Dermis microvascular lymphatic vessel endothelial cell (primary cell): Measurements from ENCODE around the gene UGT3A1. TPM values are rescaled to one million over a fixed set of nuclear protein-coding genes. Genes with fewer than 3 reads are reported as not detected.
"Not testable (repeated sequence)": the region's sequence is repeated elsewhere in the genome, so short reads cannot be mapped to it uniquely, and the experiment has no call there.

Experiments
- DNase-seq, 2 donors: peaks; one replicate each; pipeline versions ENCODE4 v3.0.0 to v3.0.0-alpha.2; 2010; ENCODE audit warnings: low read depth in 2 of 2
- total RNA-seq: library from RNA; depleted of rRNA; stranded (reverse); fragments of >200 nt; gene quantifications from 2 replicates; pipeline ENCODE4 v1.2.1, GENCODE V29; 2014

The UGT3A1 gene
- total RNA-seq, 1 donor from 2014 or later: not detected

- DNase-seq: no peak
Observed at GRCh38 chr5:35990520-35990919, 670 bp downstream of the UGT3A1 start.

GRCh38 chr5:35988529-35988928 lies 2.7 kb downstream of the UGT3A1 start:
- no peak for DNase-seq

- no peak for DNase-seq
Observed at GRCh38 chr5:35987776-35988175, 3.4 kb downstream of the UGT3A1 start.

GRCh38 chr5:35979715-35980114 lies 11.5 kb downstream of the UGT3A1 start:
- DNase-seq: no peak

- not testable (repeated sequence) for DNase-seq
Observed at GRCh38 chr5:35976859-35977258, 14.3 kb downstream of the UGT3A1 start.

GRCh38 chr5:35974570-35974969 lies 16.6 kb downstream of the UGT3A1 start:
- no peak for DNase-seq

GRCh38 chr5:35971878-35972210 lies 19.3 kb downstream of the UGT3A1 start:
- no peak for DNase-seq

GRCh38 chr5:35971186-35971877 lies 19.9 kb downstream of the UGT3A1 start:
- DNase-seq: no peak

- DNase-seq: peak in 1 of 2 donors; percentile 10
Observed at GRCh38 chr5:35963381-35963843, 27.8 kb downstream of the UGT3A1 start.

GRCh38 chr5:35960328-35960727 lies 30.9 kb downstream of the UGT3A1 start:
- DNase-seq: no peak

- DNase-seq: no peak
Observed at GRCh38 chr5:35956429-35956828, 34.8 kb downstream of the UGT3A1 start.

GRCh38 chr5:35954175-35954574 lies 37.0 kb downstream of the UGT3A1 start:
- DNase-seq: no peak

GRCh38 chr5:35947085-35947484 lies 44.1 kb downstream of the UGT3A1 start:
- no peak for DNase-seq

GRCh38 chr5:35939639-35940038 lies 51.6 kb downstream of the UGT3A1 start:
- no peak for DNase-seq

GRCh38 chr5:35938568-35939227 lies 52.5 kb downstream of the UGT3A1 start, which contains the start of gene CAPSL:
Gene CAPSL (minus strand): TSS chr5:35938622. CDS start chr5:35921120, 17,502 bp downstream.
- peak in 1 of 2 donors; percentile 37 for DNase-seq

- peak; percentile 6 to 46 for DNase-seq
Observed at GRCh38 chr5:35926389-35927051, 64.7 kb downstream of the UGT3A1 start.

- DNase-seq: peak; percentile 26 to 62
Observed at GRCh38 chr5:35924950-35925722, 66.1 kb downstream of the UGT3A1 start.

- DNase-seq: no peak
Observed at GRCh38 chr5:35924122-35924949, 66.9 kb downstream of the UGT3A1 start.

GRCh38 chr5:35922468-35922867 lies 68.7 kb downstream of the UGT3A1 start:
- no peak for DNase-seq

GRCh38 chr5:35921930-35922329 lies 69.3 kb downstream of the UGT3A1 start:
- DNase-seq: no peak

- peak; percentile 1 to 35 for DNase-seq
Observed at GRCh38 chr5:35920890-35921289, 70.3 kb downstream of the UGT3A1 start.
